ENCODE data around the gene CARM1. TPM values are rescaled to one million over a fixed set of nuclear protein-coding genes. Genes with fewer than 3 reads are reported as not detected.

The CARM1 gene
- total and polyA plus RNA-seq, 2 donors (not counting 1 experiment from before 2014, with no cell fraction given): 24.8 to 41.9 TPM

GRCh38 chr19:10830370-10830769 is 41.0 kb upstream of the CARM1 start:
- H3K4me3 ChIP-seq (replicated peaks in 1 of 4; ENCODE audit: control extremely low read depth in 1 of 4, insufficient read depth in 1 of 4, low read depth in 3 of 4, low read length in 4 of 4): no peak overlapping the region
- H3K79me2 ChIP-seq (ENCODE audit: control insufficient read depth, insufficient read depth, low read length): no peaks in the 10 kb centered on the region
- TF ChIP-seq CTCF (conservative IDR thresholded peaks at IDR 0.05 in 1 of 2, IDR thresholded peaks at IDR 0.05 in 1 of 2; ENCODE audit: low read depth in 1 of 2, low read length in 2 of 2): no peak
- TF ChIP-seq EZH2 (IDR thresholded peaks at IDR 0.05; ENCODE audit: low read length, missing control alignments): no peak
- no peaks in the 10 kb centered on the region for H4K20me1 ChIP-seq (ENCODE audit: control insufficient read depth, extremely low read depth, insufficient read depth, low read length)
- no peak overlapping the region for H3K27ac ChIP-seq (ENCODE audit: insufficient read depth, low read length)
- DNase-seq (ENCODE audit: low read depth in 2 of 2): no peak
- no peaks in the 10 kb centered on the region for H3K9me3 ChIP-seq (ENCODE audit: control insufficient read depth, insufficient read depth, low read depth, low read length)
- H3K9ac ChIP-seq (ENCODE audit: insufficient read depth, low read length): no peak overlapping the region
- no peak overlapping the region for H2AFZ ChIP-seq (ENCODE audit: low read length)
- H3K36me3 ChIP-seq (ENCODE audit: control insufficient read depth, insufficient read depth, low read length): peaks cover 19% of the 10 kb centered on the region
- peaks cover 3% of the 10 kb centered on the region for H3K4me1 ChIP-seq (ENCODE audit: control insufficient read depth, extremely low read depth, insufficient read depth, low read length)
- no peak overlapping the region for H3K4me2 ChIP-seq (ENCODE audit: extremely low read depth, insufficient read depth, low read length)
- no peaks in the 10 kb centered on the region for H3K27me3 ChIP-seq (ENCODE audit: control insufficient read depth, insufficient read depth, low read length)

GRCh38 chr19:10830931-10831779 is 40.2 kb upstream of the CARM1 start:
- Histone ChIP-seq H2AFZ (ENCODE audit: low read length) (no peak overlapping the region), H3K27me3 (ENCODE audit: control insufficient read depth, insufficient read depth, low read length) (no peaks in the 10 kb centered on the region), H3K79me2 (ENCODE audit: control insufficient read depth, insufficient read depth, low read length) (no peaks in the 10 kb centered on the region), H3K4me1 (ENCODE audit: control insufficient read depth, extremely low read depth, insufficient read depth, low read length) (peaks cover 4% of the 10 kb centered on the region), H4K20me1 (ENCODE audit: control insufficient read depth, extremely low read depth, insufficient read depth, low read length) (no peaks in the 10 kb centered on the region), H3K27ac (ENCODE audit: insufficient read depth, low read length) (no peak overlapping the region), H3K36me3 (ENCODE audit: control insufficient read depth, insufficient read depth, low read length) (peaks cover 19% of the 10 kb centered on the region), H3K9me3 (ENCODE audit: control insufficient read depth, insufficient read depth, low read depth, low read length) (no peaks in the 10 kb centered on the region), H3K4me2 (ENCODE audit: extremely low read depth, insufficient read depth, low read length) (no peak overlapping the region), H3K4me3 (replicated peaks in 1 of 4; ENCODE audit: control extremely low read depth in 1 of 4, insufficient read depth in 1 of 4, low read depth in 3 of 4, low read length in 4 of 4) (no peak overlapping the region), H3K9ac (ENCODE audit: insufficient read depth, low read length) (no peak overlapping the region)
- no peak for DNase-seq (ENCODE audit: low read depth in 2 of 2)
- TF ChIP-seq EZH2 (IDR thresholded peaks at IDR 0.05; ENCODE audit: low read length, missing control alignments) (no peak), CTCF (conservative IDR thresholded peaks at IDR 0.05 in 1 of 2, IDR thresholded peaks at IDR 0.05 in 1 of 2; ENCODE audit: low read depth in 1 of 2, low read length in 2 of 2) (no peak)

- Histone ChIP-seq H3K79me2 (ENCODE audit: control insufficient read depth, insufficient read depth, low read length) (no peaks in the 10 kb centered on the region), H2AFZ (ENCODE audit: low read length) (no peak overlapping the region), H3K27ac (ENCODE audit: insufficient read depth, low read length) (no peak overlapping the region), H3K9ac (ENCODE audit: insufficient read depth, low read length) (no peak overlapping the region), H3K9me3 (ENCODE audit: control insufficient read depth, insufficient read depth, low read depth, low read length) (no peaks in the 10 kb centered on the region), H4K20me1 (ENCODE audit: control insufficient read depth, extremely low read depth, insufficient read depth, low read length) (no peaks in the 10 kb centered on the region), H3K27me3 (ENCODE audit: control insufficient read depth, insufficient read depth, low read length) (no peaks in the 10 kb centered on the region), H3K36me3 (ENCODE audit: control insufficient read depth, insufficient read depth, low read length) (peaks cover 17% of the 10 kb centered on the region), H3K4me1 (ENCODE audit: control insufficient read depth, extremely low read depth, insufficient read depth, low read length) (peaks cover 8% of the 10 kb centered on the region), H3K4me3 (replicated peaks in 1 of 4; ENCODE audit: control extremely low read depth in 1 of 4, insufficient read depth in 1 of 4, low read depth in 3 of 4, low read length in 4 of 4) (no peak overlapping the region), H3K4me2 (ENCODE audit: extremely low read depth, insufficient read depth, low read length) (no peak overlapping the region)
- TF ChIP-seq EZH2 (IDR thresholded peaks at IDR 0.05; ENCODE audit: low read length, missing control alignments) (no peak), CTCF (conservative IDR thresholded peaks at IDR 0.05 in 1 of 2, IDR thresholded peaks at IDR 0.05 in 1 of 2; ENCODE audit: low read depth in 1 of 2, low read length in 2 of 2) (no peak)
- DNase-seq (ENCODE audit: low read depth in 2 of 2): no peak
Observed at GRCh38 chr19:10831987-10832938, 39.1 kb upstream of the CARM1 start.
